ENCODE data around the gene NFATC2.

GRCh38 chr20:51508158-51508557, 34.4 kb downstream of the NFATC2 start:
- no peak for TF ChIP-seq CTCF (IDR thresholded peaks at IDR 0.05 in 4 of 5, conservative IDR thresholded peaks at IDR 0.05 in 1 of 5)
- no peak for TF ChIP-seq POLR2A (IDR thresholded peaks at IDR 0.05)
